BE2C (cell line): ENCODE measurements around the gene TDRD5.

Source experiments
- DNase-seq: peaks from one replicate; pipeline ENCODE4 v3.0.0-alpha.2; 2020
- H3K27me3 ChIP-seq: fragments of 250-450 bp; sonication (Bioruptor Pico); 2 replicates; pipeline ENCODE4 v1.5.1; 2020; ENCODE audit warnings: mild to moderate bottlenecking
- H3K36me3 ChIP-seq: fragments of 250-450 bp; sonication (Bioruptor Pico); 2 replicates; pipeline ENCODE4 v1.5.1; 2020; ENCODE audit warnings: mild to moderate bottlenecking
- H3K4me1 ChIP-seq: fragments of 250-450 bp; sonication (Bioruptor Pico); 2 replicates; pipeline ENCODE4 v1.5.1; 2020
- H3K4me3 ChIP-seq: 2 replicates; pipeline ENCODE4 v1.5.1; 2011; ENCODE audit warnings: low read depth, low read length
- H3K9me3 ChIP-seq: fragments of 250-450 bp; sonication (Bioruptor Pico); 2 replicates; pipeline ENCODE4 v1.5.1; 2020
- TF ChIP-seq, protein P1 (sequence below): IDR thresholded peaks from 2 replicates; pipeline ENCODE4 v1.5.1; 2012; ENCODE audit warnings: mild to moderate bottlenecking, low read depth, low read length

Gene TDRD5

DNA sequence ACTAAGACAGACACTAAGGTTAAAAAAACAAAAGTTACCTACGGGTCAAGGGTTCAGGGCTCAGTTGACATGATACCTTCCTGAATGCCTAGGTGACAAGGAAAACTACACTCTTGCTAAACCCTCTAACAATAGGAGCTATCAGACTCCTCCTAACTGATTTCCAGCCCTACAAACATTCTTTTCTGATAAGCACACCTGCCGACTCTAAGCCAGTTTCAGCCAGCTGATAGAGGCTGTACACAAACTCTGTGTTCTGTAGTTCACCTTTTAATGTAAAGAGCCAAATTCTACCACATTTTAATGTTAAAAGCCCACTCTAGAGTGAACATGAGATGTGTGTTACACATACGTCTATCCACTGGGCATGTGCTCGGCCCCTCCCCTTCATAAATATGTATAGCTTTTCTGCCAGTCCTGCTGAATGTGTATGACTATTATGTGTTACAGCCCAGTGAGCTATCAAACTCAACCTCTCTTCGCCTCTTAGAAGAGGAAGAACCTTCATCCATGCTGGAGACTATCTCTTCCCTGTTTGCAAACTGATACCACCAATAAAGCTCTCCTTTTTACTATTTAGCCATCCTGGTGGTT is 111.4 kb downstream of the TDRD5 start:
- DNase-seq, result no peak
- Histone ChIP-seq H3K27me3 (no peaks in the 10 kb centered on the region; the same call in 1 of the 2 replicates), H3K4me3 (no peak overlapping the region), H3K9me3 (no peaks in the 10 kb centered on the region), H3K36me3 (no peaks in the 10 kb centered on the region), H3K4me1 (no peaks in the 10 kb centered on the region)
- TF ChIP-seq, protein P1, sequence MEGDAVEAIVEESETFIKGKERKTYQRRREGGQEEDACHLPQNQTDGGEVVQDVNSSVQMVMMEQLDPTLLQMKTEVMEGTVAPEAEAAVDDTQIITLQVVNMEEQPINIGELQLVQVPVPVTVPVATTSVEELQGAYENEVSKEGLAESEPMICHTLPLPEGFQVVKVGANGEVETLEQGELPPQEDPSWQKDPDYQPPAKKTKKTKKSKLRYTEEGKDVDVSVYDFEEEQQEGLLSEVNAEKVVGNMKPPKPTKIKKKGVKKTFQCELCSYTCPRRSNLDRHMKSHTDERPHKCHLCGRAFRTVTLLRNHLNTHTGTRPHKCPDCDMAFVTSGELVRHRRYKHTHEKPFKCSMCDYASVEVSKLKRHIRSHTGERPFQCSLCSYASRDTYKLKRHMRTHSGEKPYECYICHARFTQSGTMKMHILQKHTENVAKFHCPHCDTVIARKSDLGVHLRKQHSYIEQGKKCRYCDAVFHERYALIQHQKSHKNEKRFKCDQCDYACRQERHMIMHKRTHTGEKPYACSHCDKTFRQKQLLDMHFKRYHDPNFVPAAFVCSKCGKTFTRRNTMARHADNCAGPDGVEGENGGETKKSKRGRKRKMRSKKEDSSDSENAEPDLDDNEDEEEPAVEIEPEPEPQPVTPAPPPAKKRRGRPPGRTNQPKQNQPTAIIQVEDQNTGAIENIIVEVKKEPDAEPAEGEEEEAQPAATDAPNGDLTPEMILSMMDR, result no peak

DNA sequence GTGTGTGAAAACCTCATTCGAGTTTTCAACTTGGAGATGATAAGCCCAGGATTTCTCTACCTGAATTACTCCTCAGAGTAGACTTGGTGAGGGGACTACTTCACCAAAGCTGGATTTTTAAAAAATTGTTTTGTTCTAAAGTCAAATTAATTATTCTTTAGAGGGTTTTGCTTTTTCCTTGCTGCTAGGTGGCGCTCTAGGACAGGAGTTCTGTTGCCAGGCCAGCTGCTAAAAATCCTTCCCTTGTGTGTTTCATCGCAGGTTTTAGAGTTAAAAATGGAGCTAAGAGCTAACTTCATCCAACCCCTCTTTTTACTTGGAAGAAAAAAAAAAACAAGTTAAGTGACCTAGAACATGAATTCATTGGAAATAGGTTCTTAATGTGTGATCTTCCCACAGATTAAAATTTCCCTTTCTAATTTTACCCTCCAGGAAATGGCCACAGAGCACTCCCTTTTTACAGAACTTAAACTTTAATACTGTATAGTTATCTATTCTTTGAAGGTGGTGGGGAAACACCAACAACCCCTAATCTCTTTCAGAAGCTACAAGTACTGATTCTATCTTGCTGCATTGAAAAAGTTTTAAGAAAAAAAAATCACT is 114.8 kb downstream of the TDRD5 start:
- Histone ChIP-seq H3K27me3 (no peaks in the 10 kb centered on the region), H3K4me3 (no peak overlapping the region), H3K36me3 (no peaks in the 10 kb centered on the region), H3K9me3 (no peaks in the 10 kb centered on the region), H3K4me1 (peaks cover 20% of the 10 kb centered on the region)
- DNase-seq, result peak; percentile 71
- TF ChIP-seq, protein P1, result peak; percentile 85

DNA sequence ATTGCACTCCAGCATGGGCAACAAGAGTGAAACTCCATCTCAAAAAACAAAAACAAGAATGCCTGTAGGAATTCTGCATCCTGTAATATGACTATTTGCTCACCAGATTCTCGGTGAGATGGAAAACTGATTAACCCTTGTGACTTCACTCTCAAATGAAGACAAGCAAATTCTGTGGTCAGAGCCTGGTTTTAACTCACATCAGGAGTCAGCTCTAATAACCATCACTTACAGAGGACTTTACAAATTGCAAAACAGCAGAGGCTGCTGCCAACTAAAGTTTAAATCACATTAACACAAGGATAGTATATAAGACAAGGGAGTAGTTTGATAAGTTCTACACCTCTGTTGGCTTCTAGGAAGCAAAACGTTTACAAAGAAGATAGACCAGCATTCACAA is 115.8 kb downstream of the TDRD5 start:
- no peak overlapping the region for H3K4me3 ChIP-seq
- no peak for DNase-seq
- H3K36me3 ChIP-seq, result no peaks in the 10 kb centered on the region
- no peaks in the 10 kb centered on the region for H3K27me3 ChIP-seq
- peaks cover 20% of the 10 kb centered on the region for H3K4me1 ChIP-seq
- H3K9me3 ChIP-seq, result no peaks in the 10 kb centered on the region; the same call in 1 of the 2 replicates
- TF ChIP-seq, protein P1, result no peak

GRCh38 chr1:179708434-179709195 is 117.0 kb downstream of the TDRD5 start:
- no peaks in the 10 kb centered on the region for H3K36me3 ChIP-seq
- peak; percentile 62 for DNase-seq
- peaks cover 20% of the 10 kb centered on the region for H3K4me1 ChIP-seq
- TF ChIP-seq, protein P1, result no peak
- H3K27me3 ChIP-seq, result no peaks in the 10 kb centered on the region
- no peak overlapping the region for H3K4me3 ChIP-seq
- no peaks in the 10 kb centered on the region; the same call in 1 of the 2 replicates for H3K9me3 ChIP-seq

GRCh38 chr1:179709841-179710329 is 118.3 kb downstream of the TDRD5 start:
- Histone ChIP-seq H3K27me3 (no peaks in the 10 kb centered on the region), H3K9me3 (no peaks in the 10 kb centered on the region; the same call in 1 of the 2 replicates), H3K4me3 (no peak overlapping the region), H3K36me3 (no peaks in the 10 kb centered on the region), H3K4me1 (peaks cover 20% of the 10 kb centered on the region)
- DNase-seq, result peak; percentile 59
- TF ChIP-seq, protein P1, result no peak
